Measurements from ENCODE around the gene SLC4A3.

DNA sequence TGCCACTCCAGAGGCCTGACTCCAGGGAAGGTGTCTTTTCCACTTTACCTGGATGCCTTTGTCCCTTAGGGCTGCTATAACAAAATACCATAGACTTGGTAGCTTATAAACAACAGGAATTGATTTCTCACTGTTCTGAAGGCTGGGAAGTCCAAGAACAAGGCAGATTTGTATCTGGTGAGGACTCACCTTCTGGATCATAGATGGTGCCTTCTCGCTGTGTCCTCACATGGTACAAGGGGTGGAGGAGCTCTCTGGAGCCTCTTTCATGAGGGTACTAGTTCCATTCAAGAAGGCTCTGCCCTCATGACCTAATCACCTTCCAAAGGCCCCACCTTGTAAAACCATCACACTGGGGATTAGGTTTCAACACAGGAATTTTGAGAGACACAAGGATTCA, 52.1 kb downstream of the SLC4A3 start:
- TF ChIP-seq, protein P1, sequence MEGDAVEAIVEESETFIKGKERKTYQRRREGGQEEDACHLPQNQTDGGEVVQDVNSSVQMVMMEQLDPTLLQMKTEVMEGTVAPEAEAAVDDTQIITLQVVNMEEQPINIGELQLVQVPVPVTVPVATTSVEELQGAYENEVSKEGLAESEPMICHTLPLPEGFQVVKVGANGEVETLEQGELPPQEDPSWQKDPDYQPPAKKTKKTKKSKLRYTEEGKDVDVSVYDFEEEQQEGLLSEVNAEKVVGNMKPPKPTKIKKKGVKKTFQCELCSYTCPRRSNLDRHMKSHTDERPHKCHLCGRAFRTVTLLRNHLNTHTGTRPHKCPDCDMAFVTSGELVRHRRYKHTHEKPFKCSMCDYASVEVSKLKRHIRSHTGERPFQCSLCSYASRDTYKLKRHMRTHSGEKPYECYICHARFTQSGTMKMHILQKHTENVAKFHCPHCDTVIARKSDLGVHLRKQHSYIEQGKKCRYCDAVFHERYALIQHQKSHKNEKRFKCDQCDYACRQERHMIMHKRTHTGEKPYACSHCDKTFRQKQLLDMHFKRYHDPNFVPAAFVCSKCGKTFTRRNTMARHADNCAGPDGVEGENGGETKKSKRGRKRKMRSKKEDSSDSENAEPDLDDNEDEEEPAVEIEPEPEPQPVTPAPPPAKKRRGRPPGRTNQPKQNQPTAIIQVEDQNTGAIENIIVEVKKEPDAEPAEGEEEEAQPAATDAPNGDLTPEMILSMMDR (conservative IDR thresholded peaks at IDR 0.05): no peak
- TF ChIP-seq EZH2 (IDR thresholded peaks at IDR 0.05; ENCODE audit: low read depth): no peak
